ENCODE results near the gene MAP2K7.

MAP2K7 gene

DNA sequence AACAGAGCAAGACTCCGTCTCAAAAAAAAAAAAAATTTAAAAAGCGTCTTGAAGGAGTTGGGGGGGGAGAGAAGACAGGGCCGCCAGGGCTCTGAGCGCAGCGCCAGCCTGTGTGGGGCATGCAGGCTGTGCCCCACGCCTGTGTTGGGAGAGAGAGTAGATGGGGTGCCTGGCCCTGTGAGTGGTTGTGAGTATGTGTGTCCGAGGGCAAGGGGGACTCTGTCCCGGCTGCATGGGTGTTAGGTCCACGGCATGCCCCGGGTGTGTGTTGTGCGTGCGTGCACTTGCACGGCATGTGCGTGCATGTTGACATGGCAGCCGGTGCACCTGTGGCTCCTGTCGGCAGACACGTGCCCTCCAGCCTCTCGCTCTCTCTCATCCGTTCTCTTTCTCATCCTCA is 3.4 kb downstream of the MAP2K7 start:
- Histone ChIP-seq H3K9me3 (ENCODE audit: insufficient read depth, low read depth, low read length) (no peaks in the 10 kb centered on the region), H3K36me3 (ENCODE audit: insufficient read depth, low read length) (peaks cover 14% of the 10 kb centered on the region; the same call in 1 of the 2 replicates)

GRCh38 chr19:7907544-7907943 is 3.9 kb downstream of the MAP2K7 start:
- H4K20me1 ChIP-seq (ENCODE audit: insufficient read depth, low read length, poor library complexity, severe bottlenecking) = peaks cover 39% of the 10 kb centered on the region
- no peaks in the 10 kb centered on the region for H3K9me3 ChIP-seq (ENCODE audit: insufficient read depth, low read depth, low read length)
- peaks cover 52% of the 10 kb centered on the region for H3K79me2 ChIP-seq (ENCODE audit: insufficient read depth, low read length)
- no peaks in the 10 kb centered on the region for H3F3A ChIP-seq (ENCODE audit: low read depth)
- peaks cover 16% of the 10 kb centered on the region; the same call in 1 of the 2 replicates for H3K36me3 ChIP-seq (ENCODE audit: insufficient read depth, low read length)
- H2AFZ ChIP-seq (ENCODE audit: low read length) = no peak overlapping the region
- H3K9ac ChIP-seq (ENCODE audit: low read depth, low read length, poor library complexity, severe bottlenecking) = no peak overlapping the region
- H3K4me1 ChIP-seq (ENCODE audit: insufficient read depth, low read length, poor library complexity, severe bottlenecking) = peaks cover 25% of the 10 kb centered on the region
- H3K4me2 ChIP-seq (ENCODE audit: low read depth, low read length, poor library complexity, severe bottlenecking) = peak overlapping the region; percentile 50
- no peaks in the 10 kb centered on the region for H3K9me2 ChIP-seq (replicated peaks; ENCODE audit: low read depth, low read length)
- no peaks in the 10 kb centered on the region for H3K27me3 ChIP-seq (ENCODE audit: insufficient read depth, low read length, poor library complexity, severe bottlenecking)
- TF ChIP-seq EZH2phosphoT487 (IDR thresholded peaks at IDR 0.05; ENCODE audit: borderline replicate concordance) = no peak
- TF ChIP-seq, protein P1, sequence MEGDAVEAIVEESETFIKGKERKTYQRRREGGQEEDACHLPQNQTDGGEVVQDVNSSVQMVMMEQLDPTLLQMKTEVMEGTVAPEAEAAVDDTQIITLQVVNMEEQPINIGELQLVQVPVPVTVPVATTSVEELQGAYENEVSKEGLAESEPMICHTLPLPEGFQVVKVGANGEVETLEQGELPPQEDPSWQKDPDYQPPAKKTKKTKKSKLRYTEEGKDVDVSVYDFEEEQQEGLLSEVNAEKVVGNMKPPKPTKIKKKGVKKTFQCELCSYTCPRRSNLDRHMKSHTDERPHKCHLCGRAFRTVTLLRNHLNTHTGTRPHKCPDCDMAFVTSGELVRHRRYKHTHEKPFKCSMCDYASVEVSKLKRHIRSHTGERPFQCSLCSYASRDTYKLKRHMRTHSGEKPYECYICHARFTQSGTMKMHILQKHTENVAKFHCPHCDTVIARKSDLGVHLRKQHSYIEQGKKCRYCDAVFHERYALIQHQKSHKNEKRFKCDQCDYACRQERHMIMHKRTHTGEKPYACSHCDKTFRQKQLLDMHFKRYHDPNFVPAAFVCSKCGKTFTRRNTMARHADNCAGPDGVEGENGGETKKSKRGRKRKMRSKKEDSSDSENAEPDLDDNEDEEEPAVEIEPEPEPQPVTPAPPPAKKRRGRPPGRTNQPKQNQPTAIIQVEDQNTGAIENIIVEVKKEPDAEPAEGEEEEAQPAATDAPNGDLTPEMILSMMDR (conservative IDR thresholded peaks at IDR 0.05; ENCODE audit: low read length) = no peak
- no peak overlapping the region for H3K4me3 ChIP-seq (ENCODE audit: low read length, poor library complexity, severe bottlenecking)

More for the DNA sequence above, 3.4 kb downstream of the MAP2K7 start:
- Histone ChIP-seq H3K4me1 (ENCODE audit: insufficient read depth, low read length, poor library complexity, severe bottlenecking) (peaks cover 25% of the 10 kb centered on the region), H3K4me2 (ENCODE audit: low read depth, low read length, poor library complexity, severe bottlenecking) (peak overlapping the region; percentile 50), H3K79me2 (ENCODE audit: insufficient read depth, low read length) (peaks cover 54% of the 10 kb centered on the region), H3F3A (ENCODE audit: low read depth) (no peaks in the 10 kb centered on the region), H4K20me1 (ENCODE audit: insufficient read depth, low read length, poor library complexity, severe bottlenecking) (peaks cover 39% of the 10 kb centered on the region), H3K9ac (ENCODE audit: low read depth, low read length, poor library complexity, severe bottlenecking) (no peak overlapping the region), H3K27me3 (ENCODE audit: insufficient read depth, low read length, poor library complexity, severe bottlenecking) (no peaks in the 10 kb centered on the region), H3K9me2 (replicated peaks; ENCODE audit: low read depth, low read length) (no peaks in the 10 kb centered on the region), H2AFZ (ENCODE audit: low read length) (no peak overlapping the region), H3K4me3 (ENCODE audit: low read length, poor library complexity, severe bottlenecking) (no peak overlapping the region)
- TF ChIP-seq EZH2phosphoT487 (IDR thresholded peaks at IDR 0.05; ENCODE audit: borderline replicate concordance) = no peak
- TF ChIP-seq, protein P1 (conservative IDR thresholded peaks at IDR 0.05; ENCODE audit: low read length) = no peak

- H2AFZ ChIP-seq (ENCODE audit: low read length) = no peak overlapping the region
- H3K27me3 ChIP-seq (ENCODE audit: insufficient read depth, low read length, poor library complexity, severe bottlenecking) = no peaks in the 10 kb centered on the region
- peak overlapping the region; percentile 50 for H3K4me2 ChIP-seq (ENCODE audit: low read depth, low read length, poor library complexity, severe bottlenecking)
- peak overlapping the region; percentile 13 for H3K4me3 ChIP-seq (ENCODE audit: low read length, poor library complexity, severe bottlenecking)
- no peak overlapping the region for H3K9ac ChIP-seq (ENCODE audit: low read depth, low read length, poor library complexity, severe bottlenecking)
- peaks cover 19% of the 10 kb centered on the region for H3K4me1 ChIP-seq (ENCODE audit: insufficient read depth, low read length, poor library complexity, severe bottlenecking)
- no peaks in the 10 kb centered on the region for H3F3A ChIP-seq (ENCODE audit: low read depth)
- peaks cover 39% of the 10 kb centered on the region for H4K20me1 ChIP-seq (ENCODE audit: insufficient read depth, low read length, poor library complexity, severe bottlenecking)
- H3K9me2 ChIP-seq (replicated peaks; ENCODE audit: low read depth, low read length) = no peaks in the 10 kb centered on the region
- peaks cover 46% of the 10 kb centered on the region for H3K79me2 ChIP-seq (ENCODE audit: insufficient read depth, low read length)
- no peaks in the 10 kb centered on the region for H3K9me3 ChIP-seq (ENCODE audit: insufficient read depth, low read depth, low read length)
- H3K36me3 ChIP-seq (ENCODE audit: insufficient read depth, low read length) = peaks cover 20% of the 10 kb centered on the region; the same call in 1 of the 2 replicates
- TF ChIP-seq, protein P1 (conservative IDR thresholded peaks at IDR 0.05; ENCODE audit: low read length) = no peak
- no peak for TF ChIP-seq EZH2phosphoT487 (IDR thresholded peaks at IDR 0.05; ENCODE audit: borderline replicate concordance)
Observed at GRCh38 chr19:7908078-7908699, 4.5 kb downstream of the MAP2K7 start.

Data from Loucy (cell line).